Fibroblast of skin of left quadriceps (primary cell): ENCODE results near the gene PTPN11.
"Not testable (repeated sequence)": the region's sequence is repeated elsewhere in the genome, so short reads cannot be mapped to it uniquely, and the experiment has no call there.

Source experiments
- DNase-seq, 2 experiments: peaks; one replicate each; pipeline ENCODE4 v3.0.0-alpha.2; 2013; ENCODE audit warnings: low read depth in 2 of 2

PTPN11 gene

GRCh38 chr12:112409064-112409905 lies 9.5 kb upstream of the PTPN11 start, which contains the start of gene RPL6:
Gene RPL6, minus strand, starts transcription at chr12:112409605. Its CDS starts 949 bp downstream, at chr12:112408656.
- DNase-seq, result peak; percentile 87 to 89

- no peak for DNase-seq
Observed at GRCh38 chr12:112409906-112410244, 8.9 kb upstream of the PTPN11 start.

GRCh38 chr12:112413855-112414625 lies 4.7 kb upstream of the PTPN11 start:
- no peak for DNase-seq

- not testable (repeated sequence) for DNase-seq
Observed at GRCh38 chr12:112415457-112415856, 3.3 kb upstream of the PTPN11 start.

DNA sequence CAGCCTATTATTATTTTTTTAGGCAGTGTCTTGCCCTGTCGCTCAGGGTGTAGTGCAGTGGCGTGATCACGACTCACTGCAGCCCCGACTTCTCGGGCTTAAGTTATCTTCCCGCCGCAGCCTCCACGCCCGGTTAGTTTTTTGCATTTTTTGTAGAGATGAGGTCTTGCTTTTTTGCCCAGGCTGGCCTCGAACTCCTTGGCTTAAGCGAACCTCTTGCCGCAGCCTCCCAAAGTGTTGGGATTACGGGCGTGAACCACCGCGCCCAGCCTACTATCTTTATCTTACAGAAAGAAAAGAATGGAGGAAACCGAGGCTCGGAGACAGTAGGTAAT lies 507 bp upstream of the PTPN11 start:
- no peak for DNase-seq

- peak; percentile 45 to 54 for DNase-seq
Observed at GRCh38 chr12:112419297-112420133, 768 bp downstream of the PTPN11 start.

GRCh38 chr12:112420740-112421139 lies 2.0 kb downstream of the PTPN11 start:
- no peak for DNase-seq

DNA sequence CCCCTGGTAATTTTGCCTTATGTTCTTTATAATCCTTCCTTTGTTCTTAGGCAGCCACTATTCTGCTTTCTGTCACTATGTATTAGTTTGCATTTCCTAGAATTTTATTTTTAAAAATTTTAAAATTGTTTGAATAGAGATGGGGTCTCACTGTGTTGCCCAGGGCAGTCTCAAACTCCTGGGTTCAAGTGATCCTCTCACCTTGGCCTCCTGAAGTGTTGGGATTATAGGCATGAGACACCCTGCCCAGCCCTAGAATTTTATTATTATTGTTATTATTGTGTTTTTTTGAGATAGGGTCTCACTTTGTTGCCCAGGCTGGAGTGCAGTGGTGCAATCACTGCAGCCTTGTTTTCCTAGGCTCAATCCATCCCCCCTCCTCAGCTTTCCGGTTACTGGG lies 2.6 kb downstream of the PTPN11 start:
- DNase-seq, result no peak

GRCh38 chr12:112422531-112422930 lies 3.8 kb downstream of the PTPN11 start:
- DNase-seq, result no peak

DNA sequence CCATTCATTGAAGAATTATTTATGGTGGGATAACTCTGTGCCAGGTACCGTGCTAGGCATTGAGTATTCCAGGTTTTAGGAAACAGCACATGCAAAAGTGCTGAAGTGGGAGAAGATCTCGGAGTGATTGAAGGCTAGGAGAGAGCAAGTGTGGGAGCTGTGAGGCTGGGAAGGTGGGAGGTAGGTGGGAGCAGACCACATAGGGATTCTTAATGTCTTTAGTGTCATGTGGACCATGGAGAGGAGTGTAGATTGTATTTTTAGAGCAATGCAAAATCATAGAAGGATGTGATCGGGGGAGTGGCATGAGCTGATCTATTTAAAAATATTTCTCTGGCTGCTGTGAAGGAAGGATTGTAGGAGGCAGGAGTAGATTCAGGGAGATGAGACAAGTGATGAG lies 5.4 kb downstream of the PTPN11 start:
- no peak for DNase-seq

DNA sequence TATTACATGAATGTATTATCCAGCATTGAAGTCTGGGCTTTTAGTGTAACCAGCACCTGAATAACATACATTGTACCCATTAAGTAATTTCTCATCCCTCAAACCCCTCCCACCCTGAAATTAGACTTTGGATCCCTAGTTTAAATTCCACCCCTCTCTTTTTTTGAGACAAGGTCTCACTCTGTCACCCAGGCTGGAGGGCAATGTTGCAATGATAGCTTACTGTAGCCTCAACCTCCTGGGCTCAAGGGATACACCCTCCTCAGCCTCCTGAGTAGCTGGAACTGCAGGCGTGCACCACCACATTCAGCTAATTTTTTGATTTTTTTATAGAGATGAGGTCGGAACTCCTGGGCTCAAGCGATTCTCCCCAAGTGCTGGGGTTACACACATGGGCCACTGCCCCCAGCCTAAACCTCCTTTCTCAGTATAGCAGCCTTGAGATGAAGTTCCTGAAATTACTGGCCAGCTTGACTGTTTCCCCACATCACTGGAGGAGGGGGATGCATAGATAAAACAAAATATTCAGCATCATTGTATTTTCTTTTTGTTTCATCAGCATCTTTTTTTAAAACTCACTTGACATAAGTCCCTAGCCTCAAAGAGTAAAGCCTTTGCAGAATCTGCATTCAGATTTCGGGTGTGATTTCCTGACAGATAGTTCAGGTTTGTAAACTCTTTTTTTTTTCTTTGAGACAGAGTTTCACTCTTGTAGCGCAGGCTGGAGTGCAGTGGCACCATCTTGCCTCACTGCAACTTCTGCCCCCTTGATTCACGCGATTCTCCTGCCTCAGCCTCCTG lies 7.0 kb downstream of the PTPN11 start:
- no peak for DNase-seq

DNA sequence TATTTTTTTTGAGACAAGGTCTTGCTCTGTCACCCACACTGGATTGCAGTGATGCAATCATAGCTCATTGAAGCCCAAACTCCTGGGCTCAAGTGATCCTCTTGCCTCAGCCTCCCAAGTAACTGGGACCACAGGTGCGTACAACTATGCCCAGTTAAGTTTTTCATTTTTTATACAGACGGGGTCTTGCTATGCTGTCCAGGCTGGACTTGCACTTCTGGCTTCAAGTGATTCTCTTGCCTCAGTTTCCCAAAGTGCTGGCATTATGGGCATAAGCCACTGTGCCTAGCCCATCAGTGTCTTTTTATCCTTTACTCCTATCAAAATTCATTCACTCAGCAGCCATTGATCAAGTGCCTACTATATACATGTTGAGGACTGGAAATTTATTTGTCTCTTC lies 9.0 kb downstream of the PTPN11 start:
- no peak for DNase-seq

- DNase-seq, result no peak
Observed at GRCh38 chr12:112430929-112431328, 12.2 kb downstream of the PTPN11 start.

DNA sequence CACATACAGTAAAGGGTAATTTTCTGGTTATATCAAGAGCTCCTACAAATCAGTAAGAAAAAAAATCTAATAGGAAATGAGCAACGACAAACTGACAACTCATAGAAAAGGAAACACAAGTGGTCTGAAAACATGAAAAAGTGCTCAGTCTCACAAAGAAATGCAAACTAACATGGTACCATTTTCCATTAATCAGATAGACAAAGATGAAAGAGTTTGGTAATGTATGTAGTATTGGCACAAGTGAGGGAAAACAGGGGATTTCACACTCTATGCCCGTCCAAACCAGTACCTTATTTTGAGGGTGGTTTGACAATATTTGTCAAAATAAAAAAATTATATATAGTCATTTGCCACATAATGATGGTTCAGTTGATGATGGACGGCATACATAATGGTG lies 13.2 kb downstream of the PTPN11 start:
- no peak for DNase-seq

DNA sequence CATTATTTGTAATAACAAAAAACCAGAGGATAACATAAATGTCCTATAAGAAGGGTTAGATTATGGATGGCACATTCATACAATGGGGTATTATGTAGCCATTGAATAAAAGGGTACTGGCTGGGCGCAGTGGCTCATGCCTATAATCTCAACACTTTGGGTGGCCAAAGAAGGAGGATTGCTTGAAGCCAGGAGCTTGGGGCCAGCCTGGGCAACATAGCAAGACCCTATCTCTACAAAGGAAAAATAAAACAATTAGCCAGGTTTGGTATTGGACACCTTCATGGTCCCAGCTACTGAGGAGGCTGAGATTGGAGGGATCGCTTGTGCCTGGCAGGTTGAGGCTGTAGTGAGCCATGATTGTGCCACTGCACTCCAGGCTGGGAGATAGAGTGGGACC lies 14.8 kb downstream of the PTPN11 start:
- DNase-seq, result no peak

DNA sequence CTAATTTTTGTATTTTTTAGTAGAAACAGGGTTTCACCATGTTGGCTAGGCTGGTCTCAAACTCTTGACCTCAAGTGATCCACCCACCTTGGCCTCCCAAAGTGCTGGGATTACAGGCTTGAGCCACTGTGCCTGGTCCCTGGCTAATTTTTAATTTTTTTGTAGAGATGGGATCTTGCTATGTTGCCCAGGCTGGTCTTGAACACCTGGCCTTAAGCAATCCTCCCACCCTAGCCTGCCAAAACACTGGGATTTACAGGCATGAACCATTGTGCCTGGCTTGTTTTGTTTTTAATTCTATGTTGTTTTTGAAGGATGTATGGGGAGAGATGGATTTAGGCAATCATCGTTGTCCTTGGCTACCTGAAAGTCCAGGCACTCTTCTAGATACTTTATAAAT lies 19.9 kb downstream of the PTPN11 start:
- DNase-seq, result not testable (repeated sequence)

GRCh38 chr12:112439769-112440168 lies 21.0 kb downstream of the PTPN11 start:
- DNase-seq, result no peak

DNA sequence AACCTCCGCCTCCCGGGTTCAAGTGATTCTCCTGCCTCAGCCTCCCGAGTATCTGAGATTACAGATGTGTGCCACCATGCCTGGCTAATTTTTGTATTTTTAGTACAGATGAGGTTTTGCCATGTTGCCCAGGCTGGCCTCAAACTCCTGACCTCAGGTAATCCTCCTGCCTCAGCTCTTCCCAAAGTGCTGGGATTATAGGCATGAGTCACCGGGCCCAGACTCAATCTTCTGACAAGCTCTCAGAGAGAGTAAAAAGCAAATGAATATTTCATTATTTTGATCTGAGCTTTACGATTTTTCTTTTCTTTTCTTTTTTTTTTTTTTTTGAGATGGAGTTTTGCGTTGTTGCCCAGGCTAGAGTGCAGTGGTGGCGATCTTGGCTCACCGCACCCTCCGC lies 21.9 kb downstream of the PTPN11 start:
- not testable (repeated sequence) for DNase-seq

DNA sequence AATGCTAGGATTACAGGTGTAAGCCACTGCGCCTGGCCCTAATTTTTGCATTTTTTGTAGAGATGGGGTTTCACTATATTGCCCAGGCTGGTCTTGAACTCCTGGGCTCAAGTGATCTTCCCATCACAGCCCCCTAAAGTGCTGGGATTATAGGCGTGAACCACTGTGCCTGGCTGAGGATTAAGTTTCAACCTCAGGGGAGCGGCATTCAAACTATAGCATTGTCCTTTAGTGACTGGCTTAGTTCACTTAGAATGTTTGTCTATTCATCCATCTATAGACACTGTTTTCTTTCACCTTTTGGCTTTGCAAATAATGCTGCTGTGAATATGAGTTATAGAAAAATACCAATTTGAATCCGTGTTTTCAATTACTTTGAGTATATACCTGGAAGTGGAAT lies 25.2 kb downstream of the PTPN11 start:
- DNase-seq, result no peak

- DNase-seq, result no peak
Observed at GRCh38 chr12:112446008-112446725, 27.4 kb downstream of the PTPN11 start.

DNA sequence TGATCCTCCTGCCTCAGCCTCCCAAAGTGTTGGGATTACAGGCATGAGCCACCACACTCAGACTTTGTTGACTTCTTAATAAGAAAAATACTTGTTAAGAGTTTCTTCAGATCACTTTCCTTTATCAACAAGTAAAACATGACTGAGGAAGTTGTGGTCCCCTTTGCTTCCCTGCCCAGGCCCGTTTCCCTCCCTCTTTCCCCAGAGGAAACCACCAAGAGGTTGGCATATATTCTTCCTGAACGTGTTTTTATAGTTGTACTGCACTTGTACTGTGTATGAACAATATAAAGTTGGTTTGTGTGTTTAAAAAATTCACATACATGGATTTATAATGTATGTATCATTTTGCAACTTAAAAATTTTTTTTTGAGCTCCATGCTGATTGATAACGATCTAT lies 28.4 kb downstream of the PTPN11 start:
- no peak for DNase-seq
